Large intestine (tissue), 12 donors: Measurements from ENCODE around the gene PRSS50. TPM values are rescaled to one million over a fixed set of nuclear protein-coding genes. Genes with fewer than 3 reads are reported as not detected.
"Not testable (repeated sequence)": the region's sequence is repeated elsewhere in the genome, so short reads cannot be mapped to it uniquely, and the experiment has no call there.

Source experiments
- DNase-seq, 2 donors: peaks; one replicate each; pipeline versions ENCODE4 v3.0.0 to v3.0.0-alpha.2; 2013
- H3K27ac ChIP-seq: one replicate; pipeline ENCODE4 v1.5.1; 2013; ENCODE audit warnings: low read length
- H3K27me3 ChIP-seq: 2 replicates; pipeline ENCODE4 v1.6.1; 2013; ENCODE audit warnings: low read length; ENCODE audit not compliant: control insufficient read depth, insufficient read depth
- H3K36me3 ChIP-seq: 2 replicates; pipeline ENCODE4 v1.6.1; 2013; ENCODE audit warnings: low read length; ENCODE audit not compliant: control insufficient read depth, insufficient read depth
- H3K4me1 ChIP-seq: one replicate; pipeline ENCODE4 v1.6.1; 2013; ENCODE audit warnings: low read length; ENCODE audit not compliant: control insufficient read depth, insufficient read depth
- H3K4me3 ChIP-seq: one replicate; pipeline ENCODE4 v1.5.1; 2013; ENCODE audit warnings: low read length
- H3K9me3 ChIP-seq: one replicate; pipeline ENCODE4 v1.6.1; 2013; ENCODE audit warnings: mild to moderate bottlenecking, low read depth, low read length, moderate library complexity; ENCODE audit not compliant: control insufficient read depth
- WGBS: methylation state at CpG from one replicate; pipeline ENCODE4 v1.1.5; 2013; ENCODE audit warnings: low lambda C conversion rate; ENCODE audit not compliant: insufficient coverage; 5-methylcytosine and 5-hydroxymethylcytosine counted together
- long read RNA-seq, 11 donors: transcript quantifications; one replicate each; lab custom pipeline, GENCODE V29; 2026
- polyA plus RNA-seq: library from polyadenylated mRNA; unstranded; fragments of 120-200 nt; gene quantifications from one replicate; pipeline ENCODE4 v1.2.1, GENCODE V29; 2013

PRSS50 gene
- 3.1 TPM for polyA plus RNA-seq
- long read RNA-seq, donor 1: 0 reads
- long read RNA-seq, donor 2: 0 reads
- long read RNA-seq, donor 3: 0 reads
- long read RNA-seq, donor 4: 0 reads
- long read RNA-seq, donor 5: 0 reads
- long read RNA-seq, donor 6: 0 reads
- long read RNA-seq, donor 7: 0 reads
- long read RNA-seq, donor 8: 0 reads
- long read RNA-seq, donor 9: 0 reads
- long read RNA-seq, donor 10: 0 reads
- long read RNA-seq, donor 11: 0 reads

- Histone ChIP-seq H3K4me1 (no peaks in the 10 kb centered on the region), H3K36me3 (no peaks in the 10 kb centered on the region), H3K27me3 (peaks cover 4% of the 10 kb centered on the region), H3K4me3 (no peak within 1 kb of the TSS), H3K9me3 (no peaks in the 10 kb centered on the region), H3K27ac (no peak within 1 kb of the TSS)
- no peak for DNase-seq
- 100% methylated on average over 1 of the region's 61 CpGs for WGBS
Measured at GRCh38 chr3:46717447-46718231, at the start of gene PRSS50. Gene PRSS50 (minus strand): TSS chr3:46717869. CDS start chr3:46717824, 45 bp downstream.

GRCh38 chr3:46764206-46764605, 46.5 kb upstream of the PRSS50 start:
- DNase-seq: no peak
- H3K36me3 ChIP-seq: no peaks in the 10 kb centered on the region
- H3K9me3 ChIP-seq: peaks cover 16% of the 10 kb centered on the region
- H3K27me3 ChIP-seq: no peaks in the 10 kb centered on the region
- H3K27ac ChIP-seq: no peak overlapping the region
- no peaks in the 10 kb centered on the region for H3K4me1 ChIP-seq
- 100% methylated on average over 1 of the region's 1 CpG for WGBS
- H3K4me3 ChIP-seq: no peak overlapping the region

GRCh38 chr3:46763178-46763577, 45.5 kb upstream of the PRSS50 start:
- Histone ChIP-seq H3K9me3 (peaks cover 14% of the 10 kb centered on the region), H3K36me3 (no peaks in the 10 kb centered on the region), H3K27me3 (no peaks in the 10 kb centered on the region), H3K4me1 (no peaks in the 10 kb centered on the region), H3K4me3 (no peak overlapping the region), H3K27ac (no peak overlapping the region)
- no peak for DNase-seq

- Histone ChIP-seq H3K4me3 (no peak overlapping the region), H3K9me3 (peaks cover 4% of the 10 kb centered on the region), H3K36me3 (no peaks in the 10 kb centered on the region), H3K27ac (no peak overlapping the region), H3K27me3 (no peaks in the 10 kb centered on the region), H3K4me1 (no peaks in the 10 kb centered on the region)
- no peak for DNase-seq
- 93% methylated on average over 1 of the region's 5 CpGs for WGBS
Measured at GRCh38 chr3:46759239-46760167, 41.8 kb upstream of the PRSS50 start.

- WGBS: no CpG with 5 or more reads among the region's 31 CpGs
- H3K4me1 ChIP-seq: no peaks in the 10 kb centered on the region
- no peaks in the 10 kb centered on the region for H3K27me3 ChIP-seq
- no peak for DNase-seq
- peaks cover 4% of the 10 kb centered on the region for H3K9me3 ChIP-seq
- no peak overlapping the region for H3K27ac ChIP-seq
- no peaks in the 10 kb centered on the region for H3K36me3 ChIP-seq
- no peak overlapping the region for H3K4me3 ChIP-seq
Measured at GRCh38 chr3:46756642-46757041, 39.0 kb upstream of the PRSS50 start.

GRCh38 chr3:46755646-46756045, 38.0 kb upstream of the PRSS50 start:
- H3K4me1 ChIP-seq: no peaks in the 10 kb centered on the region
- H3K4me3 ChIP-seq: no peak overlapping the region
- WGBS: no CpG with 5 or more reads among the region's 6 CpGs
- no peak for DNase-seq
- H3K9me3 ChIP-seq: peaks cover 6% of the 10 kb centered on the region
- H3K27me3 ChIP-seq: no peaks in the 10 kb centered on the region
- no peaks in the 10 kb centered on the region for H3K36me3 ChIP-seq
- no peak overlapping the region for H3K27ac ChIP-seq

GRCh38 chr3:46753127-46753526, 35.5 kb upstream of the PRSS50 start:
- no CpG with 5 or more reads among the region's 6 CpGs for WGBS
- not testable (repeated sequence) for H3K4me3 ChIP-seq, DNase-seq, H3K9me3 ChIP-seq, H3K27me3 ChIP-seq, H3K36me3 ChIP-seq, H3K27ac ChIP-seq, H3K4me1 ChIP-seq

GRCh38 chr3:46750555-46751038, 32.9 kb upstream of the PRSS50 start:
- no CpG with 5 or more reads among the region's 41 CpGs for WGBS
- Histone ChIP-seq H3K4me3 (no peak overlapping the region), H3K27ac (no peak overlapping the region), H3K27me3 (no peaks in the 10 kb centered on the region), H3K4me1 (no peaks in the 10 kb centered on the region), H3K9me3 (peaks cover 4% of the 10 kb centered on the region), H3K36me3 (no peaks in the 10 kb centered on the region)
- no peak for DNase-seq

- H3K27ac ChIP-seq: no peak overlapping the region
- DNase-seq: no peak
- no peaks in the 10 kb centered on the region for H3K36me3 ChIP-seq
- peaks cover 4% of the 10 kb centered on the region for H3K9me3 ChIP-seq
- no peaks in the 10 kb centered on the region for H3K4me1 ChIP-seq
- no peak overlapping the region for H3K4me3 ChIP-seq
- WGBS: no CpG with 5 or more reads among the region's 4 CpGs
- no peaks in the 10 kb centered on the region for H3K27me3 ChIP-seq
Measured at GRCh38 chr3:46749129-46749528, 31.5 kb upstream of the PRSS50 start.

- no CpG with 5 or more reads among the region's 2 CpGs for WGBS
Measured at GRCh38 chr3:46748170-46748569, 30.5 kb upstream of the PRSS50 start.

More at GRCh38 chr3:46748170-46748569, 30.5 kb upstream of the PRSS50 start:
- Histone ChIP-seq H3K4me3 (no peak overlapping the region), H3K9me3 (peaks cover 4% of the 10 kb centered on the region), H3K27ac (no peak overlapping the region), H3K36me3 (no peaks in the 10 kb centered on the region), H3K27me3 (no peaks in the 10 kb centered on the region), H3K4me1 (no peaks in the 10 kb centered on the region)
- no peak for DNase-seq
